GM23338 (cell line): ENCODE results near the gene TRPC4AP. TPM values are rescaled to one million over a fixed set of nuclear protein-coding genes. Genes with fewer than 3 reads are reported as not detected.

Source experiments
- ATAC-seq: fragments of 200-7000 bp; cut with Tn5 transposase; 3 replicates; pipeline ENCODE4 v1.9.1; 2020
- DNase-seq: peaks from one replicate; pipeline ENCODE4 v3.0.0-alpha.2; 2015; ENCODE audit warnings: low spot score
- H2AFZ ChIP-seq: fragments of 200-600 bp; sonication (generic); 2 replicates; pipeline ENCODE4 v1.8.0; 2016; ENCODE audit warnings: antibody characterized with exemption, mild to moderate bottlenecking, moderate library complexity
- H3F3A ChIP-seq: fragments of 200-600 bp; sonication (generic); replicated peaks from 2 replicates; pipeline ENCODE4 v1.8.0; 2017; ENCODE audit warnings: antibody characterized with exemption, mixed run types, low read depth
- H3K27ac ChIP-seq: fragments of 200-600 bp; sonication (generic); 2 replicates; pipeline ENCODE4 v1.6.1; 2016; ENCODE audit warnings: low read depth
- H3K27me3 ChIP-seq: fragments of 200-600 bp; sonication (generic); 2 replicates; pipeline ENCODE4 v1.8.0; 2016; ENCODE audit warnings: mild to moderate bottlenecking, mixed run types, moderate library complexity; ENCODE audit not compliant: insufficient read depth
- H3K36me3 ChIP-seq: fragments of 200-600 bp; sonication (generic); 2 replicates; pipeline ENCODE4 v1.8.0; 2016; ENCODE audit warnings: mild to moderate bottlenecking; ENCODE audit not compliant: insufficient read depth
- H3K4me1 ChIP-seq: fragments of 200-600 bp; sonication (generic); 2 replicates; pipeline ENCODE4 v1.8.0; 2016; ENCODE audit warnings: mild to moderate bottlenecking, moderate library complexity; ENCODE audit not compliant: insufficient read depth
- H3K4me2 ChIP-seq: fragments of 200-600 bp; sonication (generic); 2 replicates; pipeline ENCODE4 v1.7.1; 2017; ENCODE audit warnings: mixed run types
- H3K4me3 ChIP-seq: fragments of 200-600 bp; sonication (generic); 2 replicates; pipeline ENCODE4 v1.6.1; 2016; ENCODE audit warnings: mixed run types
- H3K79me2 ChIP-seq: fragments of 200-600 bp; sonication (generic); replicated peaks from 2 replicates; pipeline ENCODE4 v1.8.0; 2017; ENCODE audit warnings: mild to moderate bottlenecking; ENCODE audit not compliant: insufficient read depth
- H3K9me2 ChIP-seq: fragments of 200-600 bp; sonication (generic); 2 replicates; pipeline ENCODE4 v1.8.0; 2017; ENCODE audit not compliant: insufficient read depth
- H4K20me1 ChIP-seq: fragments of 200-600 bp; sonication (generic); replicated peaks from 2 replicates; pipeline ENCODE4 v1.8.0; 2017; ENCODE audit warnings: mild to moderate bottlenecking; ENCODE audit not compliant: insufficient read depth
- H3K27ac Mint-ChIP-seq: 2 replicates; pipeline ENCODE4 v1.8.0; 2020; ENCODE audit warnings: inconsistent platforms, mild to moderate bottlenecking, moderate library complexity, mixed read lengths
- H3K27me3 Mint-ChIP-seq: 3 replicates; pipeline ENCODE4 v1.8.0; 2022; ENCODE audit warnings: low read depth, mild to moderate bottlenecking, moderate library complexity, mixed read lengths, inconsistent platforms; ENCODE audit not compliant: insufficient read depth, poor library complexity
- H3K36me3 Mint-ChIP-seq: 3 replicates; pipeline ENCODE4 v1.8.0; 2021; ENCODE audit warnings: low read depth, mild to moderate bottlenecking, inconsistent platforms, moderate library complexity, mixed read lengths
- H3K4me1 Mint-ChIP-seq: 3 replicates; pipeline ENCODE4 v1.8.0; 2020; ENCODE audit warnings: mild to moderate bottlenecking, inconsistent platforms, mixed read lengths
- H3K4me3 Mint-ChIP-seq: 3 replicates; pipeline ENCODE4 v1.8.0; 2021; ENCODE audit warnings: moderate library complexity, mild to moderate bottlenecking, inconsistent platforms, mixed read lengths
- H3K9me3 Mint-ChIP-seq: 3 replicates; pipeline ENCODE4 v1.8.0; 2020; ENCODE audit warnings: moderate library complexity, mild to moderate bottlenecking, inconsistent platforms, mixed read lengths
- CREB1 ChIP-seq: fragments of 250-450 bp; sonication (Bioruptor Pico); IDR thresholded peaks from 2 replicates; pipeline ENCODE4 v1.5.0; 2020; ENCODE audit warnings: low read depth, mild to moderate bottlenecking, moderate library complexity
- EZH2 ChIP-seq: fragments of 200-600 bp; sonication (generic); IDR thresholded peaks from one replicate; pipeline ENCODE4 v1.8.0; 2017; ENCODE audit warnings: antibody characterized with exemption, mild to moderate bottlenecking, low read depth; ENCODE audit not compliant: unreplicated experiment
- EZH2phosphoT487 ChIP-seq: fragments of 200-600 bp; sonication (generic); IDR thresholded peaks from one replicate; pipeline ENCODE4 v1.8.1; 2018; ENCODE audit warnings: antibody characterized with exemption; ENCODE audit not compliant: unreplicated experiment
- JUNB ChIP-seq: IDR thresholded peaks from one replicate; pipeline ENCODE4 v1.6.1; 2016; ENCODE audit warnings: antibody characterized with exemption; ENCODE audit not compliant: unreplicated experiment
- NANOG ChIP-seq: IDR thresholded peaks from 2 replicates; pipeline ENCODE4 v1.6.1; 2016; ENCODE audit warnings: antibody characterized with exemption, borderline replicate concordance
- POLR2AphosphoS5 ChIP-seq: IDR thresholded peaks from 2 replicates; pipeline ENCODE4 v1.6.1; 2016; ENCODE audit warnings: antibody characterized with exemption, low read depth
- STAT1 ChIP-seq: IDR thresholded peaks from one replicate; pipeline ENCODE4 v1.6.1; 2016; ENCODE audit warnings: antibody characterized with exemption; ENCODE audit not compliant: unreplicated experiment
- ZNF114 ChIP-seq: fragments of 250-450 bp; sonication (Bioruptor Pico); IDR thresholded peaks from 2 replicates; pipeline ENCODE4 v1.5.0; 2020; ENCODE audit warnings: mild to moderate bottlenecking, moderate library complexity
- ZNF331 ChIP-seq: fragments of 250-450 bp; sonication (Bioruptor Pico); IDR thresholded peaks from 2 replicates; pipeline ENCODE4 v1.5.0; 2020; ENCODE audit warnings: low read depth, mild to moderate bottlenecking, moderate library complexity
- polyA plus RNA-seq: library from polyadenylated mRNA; unstranded; fragments of >200 nt; fragmentation: Nextera tagmentation; extraction: Ambion mirVana; gene quantifications from 2 replicates; pipeline ENCODE4 v1.2.1, GENCODE V29; 2016
- total RNA-seq: library from RNA; depleted of rRNA; stranded (reverse); fragments of >200 nt; shearing (Covaris generic); gene quantifications from 2 replicates; pipeline ENCODE4 v1.2.3, GENCODE V29; 2014
- TF ChIP-seq, protein P1 (sequence below): IDR thresholded peaks from 2 replicates; pipeline ENCODE4 v1.6.1; 2016; ENCODE audit warnings: antibody characterized with exemption
- TF ChIP-seq, protein P2 (sequence below), 2 experiments: fragments of 200-600 bp in 1 of 2; sonication (generic) in 1 of 2; conservative IDR thresholded peaks; 2 replicates each; pipeline versions ENCODE4 v1.5.1 to v1.6.1; 2016 to 2017; ENCODE audit warnings: antibody characterized with exemption in 2 of 2, low read depth in 2 of 2, mild to moderate bottlenecking in 2 of 2, moderate library complexity in 1 of 2
- TF ChIP-seq, protein P3 (sequence below): fragments of 250-450 bp; sonication (Bioruptor Pico); IDR thresholded peaks from 2 replicates; pipeline ENCODE4 v1.5.0; 2020; ENCODE audit warnings: mild to moderate bottlenecking, moderate library complexity
- TF ChIP-seq, protein P4 (sequence below): IDR thresholded peaks from one replicate; pipeline ENCODE4 v1.6.1; 2018; ENCODE audit warnings: antibody characterized with exemption; ENCODE audit not compliant: unreplicated experiment

The TRPC4AP gene
- total and polyA plus RNA-seq, 2 experiments from 2014 or later = 48.8 to 89.5 TPM

DNA sequence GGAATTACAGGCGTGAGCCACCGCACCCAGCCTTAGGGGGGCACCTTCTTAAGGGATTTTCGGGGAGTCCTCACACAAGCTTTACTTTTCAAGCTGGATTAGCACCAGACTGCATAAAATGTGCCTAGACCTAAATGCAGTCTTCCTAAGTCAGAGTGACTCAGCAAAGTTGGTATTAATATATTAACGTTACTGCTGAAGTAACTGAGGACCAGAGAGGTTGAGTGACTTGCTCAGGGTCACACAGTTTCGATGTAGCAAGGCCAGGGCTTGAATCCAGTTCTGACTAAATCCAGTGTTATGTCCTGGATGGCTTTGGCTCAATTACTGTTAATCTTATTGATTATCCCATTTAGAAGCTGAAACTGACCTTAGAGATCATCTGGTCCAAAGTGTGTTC is 41.1 kb upstream of the TRPC4AP start:
- no peak overlapping the region; the same call in 1 of the 2 replicates for H3K27ac Mint-ChIP-seq
- Histone ChIP-seq H3F3A (no peaks in the 10 kb centered on the region), H3K4me2 (no peak overlapping the region), H3K27ac (no peak overlapping the region), H3K79me2 (no peaks in the 10 kb centered on the region), H3K9me2 (no peaks in the 10 kb centered on the region), H3K27me3 (no peaks in the 10 kb centered on the region), H3K4me1 (no peaks in the 10 kb centered on the region), H3K4me3 (no peak overlapping the region), H2AFZ (no peak overlapping the region), H4K20me1 (no peaks in the 10 kb centered on the region), H3K36me3 (0 out of 2 replicates have a peak, but pooled peaks cover 6% of the 10 kb centered on the region)
- TF ChIP-seq EZH2 (no peak), STAT1 (no peak), POLR2AphosphoS5 (no peak), ZNF331 (CRISPR knock-in tag) (no peak), JUNB (no peak), CREB1 (CRISPR knock-in tag) (no peak), EZH2phosphoT487 (no peak), ZNF114 (CRISPR knock-in tag) (no peak), NANOG (no peak)
- TF ChIP-seq, protein P1, sequence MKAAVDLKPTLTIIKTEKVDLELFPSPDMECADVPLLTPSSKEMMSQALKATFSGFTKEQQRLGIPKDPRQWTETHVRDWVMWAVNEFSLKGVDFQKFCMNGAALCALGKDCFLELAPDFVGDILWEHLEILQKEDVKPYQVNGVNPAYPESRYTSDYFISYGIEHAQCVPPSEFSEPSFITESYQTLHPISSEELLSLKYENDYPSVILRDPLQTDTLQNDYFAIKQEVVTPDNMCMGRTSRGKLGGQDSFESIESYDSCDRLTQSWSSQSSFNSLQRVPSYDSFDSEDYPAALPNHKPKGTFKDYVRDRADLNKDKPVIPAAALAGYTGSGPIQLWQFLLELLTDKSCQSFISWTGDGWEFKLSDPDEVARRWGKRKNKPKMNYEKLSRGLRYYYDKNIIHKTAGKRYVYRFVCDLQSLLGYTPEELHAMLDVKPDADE = no peak
- TF ChIP-seq, protein P2, sequence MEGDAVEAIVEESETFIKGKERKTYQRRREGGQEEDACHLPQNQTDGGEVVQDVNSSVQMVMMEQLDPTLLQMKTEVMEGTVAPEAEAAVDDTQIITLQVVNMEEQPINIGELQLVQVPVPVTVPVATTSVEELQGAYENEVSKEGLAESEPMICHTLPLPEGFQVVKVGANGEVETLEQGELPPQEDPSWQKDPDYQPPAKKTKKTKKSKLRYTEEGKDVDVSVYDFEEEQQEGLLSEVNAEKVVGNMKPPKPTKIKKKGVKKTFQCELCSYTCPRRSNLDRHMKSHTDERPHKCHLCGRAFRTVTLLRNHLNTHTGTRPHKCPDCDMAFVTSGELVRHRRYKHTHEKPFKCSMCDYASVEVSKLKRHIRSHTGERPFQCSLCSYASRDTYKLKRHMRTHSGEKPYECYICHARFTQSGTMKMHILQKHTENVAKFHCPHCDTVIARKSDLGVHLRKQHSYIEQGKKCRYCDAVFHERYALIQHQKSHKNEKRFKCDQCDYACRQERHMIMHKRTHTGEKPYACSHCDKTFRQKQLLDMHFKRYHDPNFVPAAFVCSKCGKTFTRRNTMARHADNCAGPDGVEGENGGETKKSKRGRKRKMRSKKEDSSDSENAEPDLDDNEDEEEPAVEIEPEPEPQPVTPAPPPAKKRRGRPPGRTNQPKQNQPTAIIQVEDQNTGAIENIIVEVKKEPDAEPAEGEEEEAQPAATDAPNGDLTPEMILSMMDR (conservative IDR thresholded peaks at IDR 0.05; ENCODE audit: low read depth in 2 of 2) = no peak
- TF ChIP-seq, protein P3, sequence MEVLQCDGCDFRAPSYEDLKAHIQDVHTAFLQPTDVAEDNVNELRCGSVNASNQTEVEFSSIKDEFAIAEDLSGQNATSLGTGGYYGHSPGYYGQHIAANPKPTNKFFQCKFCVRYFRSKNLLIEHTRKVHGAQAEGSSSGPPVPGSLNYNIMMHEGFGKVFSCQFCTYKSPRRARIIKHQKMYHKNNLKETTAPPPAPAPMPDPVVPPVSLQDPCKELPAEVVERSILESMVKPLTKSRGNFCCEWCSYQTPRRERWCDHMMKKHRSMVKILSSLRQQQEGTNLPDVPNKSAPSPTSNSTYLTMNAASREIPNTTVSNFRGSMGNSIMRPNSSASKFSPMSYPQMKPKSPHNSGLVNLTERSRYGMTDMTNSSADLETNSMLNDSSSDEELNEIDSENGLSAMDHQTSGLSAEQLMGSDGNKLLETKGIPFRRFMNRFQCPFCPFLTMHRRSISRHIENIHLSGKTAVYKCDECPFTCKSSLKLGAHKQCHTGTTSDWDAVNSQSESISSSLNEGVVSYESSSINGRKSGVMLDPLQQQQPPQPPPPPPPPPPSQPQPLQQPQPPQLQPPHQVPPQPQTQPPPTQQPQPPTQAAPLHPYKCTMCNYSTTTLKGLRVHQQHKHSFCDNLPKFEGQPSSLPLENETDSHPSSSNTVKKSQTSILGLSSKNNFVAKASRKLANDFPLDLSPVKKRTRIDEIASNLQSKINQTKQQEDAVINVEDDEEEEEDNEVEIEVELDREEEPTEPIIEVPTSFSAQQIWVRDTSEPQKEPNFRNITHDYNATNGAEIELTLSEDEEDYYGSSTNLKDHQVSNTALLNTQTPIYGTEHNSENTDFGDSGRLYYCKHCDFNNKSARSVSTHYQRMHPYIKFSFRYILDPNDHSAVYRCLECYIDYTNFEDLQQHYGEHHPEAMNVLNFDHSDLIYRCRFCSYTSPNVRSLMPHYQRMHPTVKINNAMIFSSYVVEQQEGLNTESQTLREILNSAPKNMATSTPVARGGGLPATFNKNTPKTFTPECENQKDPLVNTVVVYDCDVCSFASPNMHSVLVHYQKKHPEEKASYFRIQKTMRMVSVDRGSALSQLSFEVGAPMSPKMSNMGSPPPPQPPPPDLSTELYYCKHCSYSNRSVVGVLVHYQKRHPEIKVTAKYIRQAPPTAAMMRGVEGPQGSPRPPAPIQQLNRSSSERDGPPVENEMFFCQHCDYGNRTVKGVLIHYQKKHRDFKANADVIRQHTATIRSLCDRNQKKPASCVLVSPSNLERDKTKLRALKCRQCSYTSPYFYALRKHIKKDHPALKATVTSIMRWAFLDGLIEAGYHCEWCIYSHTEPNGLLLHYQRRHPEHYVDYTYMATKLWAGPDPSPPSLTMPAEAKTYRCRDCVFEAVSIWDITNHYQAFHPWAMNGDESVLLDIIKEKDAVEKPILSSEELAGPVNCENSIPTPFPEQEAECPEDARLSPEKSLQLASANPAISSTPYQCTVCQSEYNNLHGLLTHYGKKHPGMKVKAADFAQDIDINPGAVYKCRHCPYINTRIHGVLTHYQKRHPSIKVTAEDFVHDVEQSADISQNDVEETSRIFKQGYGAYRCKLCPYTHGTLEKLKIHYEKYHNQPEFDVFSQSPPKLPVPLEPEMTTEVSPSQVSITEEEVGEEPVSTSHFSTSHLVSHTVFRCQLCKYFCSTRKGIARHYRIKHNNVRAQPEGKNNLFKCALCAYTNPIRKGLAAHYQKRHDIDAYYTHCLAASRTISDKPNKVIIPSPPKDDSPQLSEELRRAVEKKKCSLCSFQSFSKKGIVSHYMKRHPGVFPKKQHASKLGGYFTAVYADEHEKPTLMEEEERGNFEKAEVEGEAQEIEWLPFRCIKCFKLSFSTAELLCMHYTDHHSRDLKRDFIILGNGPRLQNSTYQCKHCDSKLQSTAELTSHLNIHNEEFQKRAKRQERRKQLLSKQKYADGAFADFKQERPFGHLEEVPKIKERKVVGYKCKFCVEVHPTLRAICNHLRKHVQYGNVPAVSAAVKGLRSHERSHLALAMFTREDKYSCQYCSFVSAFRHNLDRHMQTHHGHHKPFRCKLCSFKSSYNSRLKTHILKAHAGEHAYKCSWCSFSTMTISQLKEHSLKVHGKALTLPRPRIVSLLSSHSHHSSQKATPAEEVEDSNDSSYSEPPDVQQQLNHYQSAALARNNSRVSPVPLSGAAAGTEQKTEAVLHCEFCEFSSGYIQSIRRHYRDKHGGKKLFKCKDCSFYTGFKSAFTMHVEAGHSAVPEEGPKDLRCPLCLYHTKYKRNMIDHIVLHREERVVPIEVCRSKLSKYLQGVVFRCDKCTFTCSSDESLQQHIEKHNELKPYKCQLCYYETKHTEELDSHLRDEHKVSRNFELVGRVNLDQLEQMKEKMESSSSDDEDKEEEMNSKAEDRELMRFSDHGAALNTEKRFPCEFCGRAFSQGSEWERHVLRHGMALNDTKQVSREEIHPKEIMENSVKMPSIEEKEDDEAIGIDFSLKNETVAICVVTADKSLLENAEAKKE = no peak
- TF ChIP-seq, protein P4, sequence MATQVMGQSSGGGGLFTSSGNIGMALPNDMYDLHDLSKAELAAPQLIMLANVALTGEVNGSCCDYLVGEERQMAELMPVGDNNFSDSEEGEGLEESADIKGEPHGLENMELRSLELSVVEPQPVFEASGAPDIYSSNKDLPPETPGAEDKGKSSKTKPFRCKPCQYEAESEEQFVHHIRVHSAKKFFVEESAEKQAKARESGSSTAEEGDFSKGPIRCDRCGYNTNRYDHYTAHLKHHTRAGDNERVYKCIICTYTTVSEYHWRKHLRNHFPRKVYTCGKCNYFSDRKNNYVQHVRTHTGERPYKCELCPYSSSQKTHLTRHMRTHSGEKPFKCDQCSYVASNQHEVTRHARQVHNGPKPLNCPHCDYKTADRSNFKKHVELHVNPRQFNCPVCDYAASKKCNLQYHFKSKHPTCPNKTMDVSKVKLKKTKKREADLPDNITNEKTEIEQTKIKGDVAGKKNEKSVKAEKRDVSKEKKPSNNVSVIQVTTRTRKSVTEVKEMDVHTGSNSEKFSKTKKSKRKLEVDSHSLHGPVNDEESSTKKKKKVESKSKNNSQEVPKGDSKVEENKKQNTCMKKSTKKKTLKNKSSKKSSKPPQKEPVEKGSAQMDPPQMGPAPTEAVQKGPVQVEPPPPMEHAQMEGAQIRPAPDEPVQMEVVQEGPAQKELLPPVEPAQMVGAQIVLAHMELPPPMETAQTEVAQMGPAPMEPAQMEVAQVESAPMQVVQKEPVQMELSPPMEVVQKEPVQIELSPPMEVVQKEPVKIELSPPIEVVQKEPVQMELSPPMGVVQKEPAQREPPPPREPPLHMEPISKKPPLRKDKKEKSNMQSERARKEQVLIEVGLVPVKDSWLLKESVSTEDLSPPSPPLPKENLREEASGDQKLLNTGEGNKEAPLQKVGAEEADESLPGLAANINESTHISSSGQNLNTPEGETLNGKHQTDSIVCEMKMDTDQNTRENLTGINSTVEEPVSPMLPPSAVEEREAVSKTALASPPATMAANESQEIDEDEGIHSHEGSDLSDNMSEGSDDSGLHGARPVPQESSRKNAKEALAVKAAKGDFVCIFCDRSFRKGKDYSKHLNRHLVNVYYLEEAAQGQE = no peak
- ATAC-seq (no peak), DNase-seq (no peak)
- no peaks in the 10 kb centered on the region for H3K9me3 Mint-ChIP-seq
- no peaks in the 10 kb centered on the region for H3K4me1 Mint-ChIP-seq
- no peak overlapping the region for H3K4me3 Mint-ChIP-seq
- H3K36me3 Mint-ChIP-seq = peaks cover 17% of the 10 kb centered on the region
- peaks cover 2% of the 10 kb centered on the region for H3K27me3 Mint-ChIP-seq
